ENCODE results near the gene SLC6A1. TPM values are rescaled to one million over a fixed set of nuclear protein-coding genes. Genes with fewer than 3 reads are reported as not detected.
A peak's percentile ranks its signal among the peaks of the same experiment; 100 is the strongest.

Gene SLC6A1
- total and polyA plus RNA-seq, 2 of the 8 experiments (the other 6 are each of a cell fraction or from before 2014, with no cell fraction given): 0.30 to 0.63 TPM

- no peak overlapping the region for H2BK20ac ChIP-seq (ENCODE audit: low read length)
- FAIRE-seq: no peak
- H2AFZ ChIP-seq (ENCODE audit: low read length): no peak overlapping the region
- H3K4me2 ChIP-seq (ENCODE audit: insufficient read depth in 1 of 2, low read depth in 2 of 2, low read length in 2 of 2): no peak overlapping the region
- H2BK15ac ChIP-seq (ENCODE audit: low read length): no peak overlapping the region
- H4K5ac ChIP-seq (ENCODE audit: insufficient read length, low read depth, low read length): no peak overlapping the region
- H3K27ac ChIP-seq (ENCODE audit: low read depth, low read length): no peak overlapping the region
- H3K14ac ChIP-seq (ENCODE audit: insufficient read length): no peak overlapping the region
- no peaks in the 10 kb centered on the region for H3K9me3 ChIP-seq (ENCODE audit: insufficient read depth in 2 of 2, low read depth in 1 of 2, low read length in 1 of 2)
- no peak overlapping the region for H2BK5ac ChIP-seq (ENCODE audit: low read depth, low read length)
- no peaks in the 10 kb centered on the region for H3K79me2 ChIP-seq (ENCODE audit: control insufficient read depth in 1 of 2, insufficient read depth in 2 of 2, low read length in 2 of 2)
- H2AK5ac ChIP-seq (ENCODE audit: low read depth, low read length): no peak overlapping the region
- no peak overlapping the region for H3K56ac ChIP-seq (replicated peaks; ENCODE audit: insufficient read length, low read depth, low read length)
- no peak overlapping the region for H3K4ac ChIP-seq (replicated peaks; ENCODE audit: insufficient read length, low read depth, low read length)
- no peaks in the 10 kb centered on the region for H3K4me1 ChIP-seq (replicated peaks in 1 of 4; ENCODE audit: control insufficient read depth in 3 of 4, insufficient read depth in 4 of 4, low read length in 3 of 4)
- H4K8ac ChIP-seq (ENCODE audit: extremely low read depth, insufficient read depth, low read length): peak overlapping the region; percentile 74; the same call in 1 of the 2 replicates
- H4K91ac ChIP-seq (replicated peaks; ENCODE audit: insufficient read length, low read length): no peak overlapping the region
- no peaks in the 10 kb centered on the region for H3K23me2 ChIP-seq (ENCODE audit: low read depth, low read length)
- no peaks in the 10 kb centered on the region for H3K36me3 ChIP-seq (ENCODE audit: control insufficient read depth in 2 of 4, insufficient read depth in 4 of 4, low read length in 3 of 4)
- no peak overlapping the region for H3K23ac ChIP-seq (ENCODE audit: insufficient read length)
- no peaks in the 10 kb centered on the region for H3K27me3 ChIP-seq (replicated peaks in 1 of 4; ENCODE audit: control insufficient read depth in 3 of 4, extremely low read depth in 1 of 4, insufficient read depth in 3 of 4, low read length in 3 of 4)
- CTCF ChIA-PET (ENCODE audit: partially characterized antibody): interaction anchor here (0.8 to 1.4 kb wide), 5 partner anchors 24 to 263 kb away, joined by 3 to 5 read pairs (median 3); no protein-coding TSS in a partner anchor
- H3K79me1 ChIP-seq (ENCODE audit: low read depth, low read length): no peaks in the 10 kb centered on the region
- no peak overlapping the region for H2BK12ac ChIP-seq (ENCODE audit: low read depth, low read length)
- 88% methylated on average over 19 of the region's 19 CpGs; no CpG with 5 or more reads in 1 of the 2 experiments for WGBS, 2 experiments (ENCODE audit: extremely low coverage in 1 of 2, insufficient coverage in 1 of 2, insufficient read length in 1 of 2, insufficient replicate concordance in 2 of 2, low coverage in 1 of 2, low lambda C conversion rate in 2 of 2, missing lambda C conversion rate in 1 of 2)
- no peak overlapping the region for H3K9ac ChIP-seq (replicated peaks in 1 of 4; ENCODE audit: extremely low read depth in 1 of 4, low read depth in 3 of 4, low read length in 3 of 4)
- H4K20me1 ChIP-seq (replicated peaks in 1 of 2; ENCODE audit: control insufficient read depth in 1 of 2, insufficient read depth in 2 of 2, low read length in 2 of 2): no peaks in the 10 kb centered on the region
- no peak overlapping the region for H3K18ac ChIP-seq (ENCODE audit: extremely low read depth, low read length)
- H3K4me3 ChIP-seq (ENCODE audit: extremely low read depth in 1 of 4, insufficient read depth in 2 of 4, low read depth in 3 of 4, low read length in 4 of 4): no peak overlapping the region
- H2BK120ac ChIP-seq (replicated peaks; ENCODE audit: low read depth, low read length): no peak overlapping the region
- DNase-seq (ENCODE audit: low read depth in 1 of 2, low spot score in 2 of 2): no peak
- POLR2A ChIA-PET (ENCODE audit: partially characterized antibody): interaction anchor here (0.6 kb wide), 1 partner anchor 587 kb away, joined by 3 read pairs; no protein-coding TSS in a partner anchor
- no peak for TF ChIP-seq CBX8 (IDR thresholded peaks at IDR 0.05; ENCODE audit: borderline replicate concordance, low read depth, low read length)
- TF ChIP-seq PHF8 (conservative IDR thresholded peaks at IDR 0.05; ENCODE audit: low read depth, low read length): no peak
- TF ChIP-seq EGR1 (IDR thresholded peaks at IDR 0.05; ENCODE audit: borderline replicate concordance, low read depth, low read length): no peak
- no peak for TF ChIP-seq NRF1 (IDR thresholded peaks at IDR 0.05; ENCODE audit: low read depth, low read length)
- TF ChIP-seq JUND (IDR thresholded peaks at IDR 0.05; ENCODE audit: low read length): no peak
- TF ChIP-seq CHD2 (IDR thresholded peaks at IDR 0.05; ENCODE audit: low read length): no peak
- TF ChIP-seq GABPA (IDR thresholded peaks at IDR 0.05; ENCODE audit: borderline replicate concordance, insufficient read depth, low read length): no peak
- no peak for TF ChIP-seq NANOG (IDR thresholded peaks at IDR 0.05; ENCODE audit: insufficient read depth, low read depth, low read length, poor library complexity, severe bottlenecking)
- TF ChIP-seq MAFK (IDR thresholded peaks at IDR 0.05; ENCODE audit: low read depth, low read length): no peak
- TF ChIP-seq SIX5 (IDR thresholded peaks at IDR 0.05; ENCODE audit: low read depth, low read length): no peak
- TF ChIP-seq TEAD4 (IDR thresholded peaks at IDR 0.05; ENCODE audit: low read depth, low read length): no peak
- TF ChIP-seq BRCA1 (IDR thresholded peaks at IDR 0.05; ENCODE audit: low read depth, low read length): no peak
- no peak for TF ChIP-seq EP300 (IDR thresholded peaks at IDR 0.05; ENCODE audit: borderline replicate concordance in 1 of 2, low read depth in 2 of 2, low read length in 2 of 2)
Measured at GRCh38 chr3:11035757-11036505, 43.4 kb downstream of the SLC6A1 start.

Data from H1 (cell line).